ENCODE data around the gene NR4A1.

NR4A1 gene

GRCh38 chr12:52037248-52037861 lies 13.9 kb upstream of the NR4A1 start (continued):
- no peak for TF ChIP-seq HIC1 (tag by site-specific recombination; IDR thresholded peaks at IDR 0.05)
- no peak for TF ChIP-seq ZNF302 (tag by site-specific recombination; IDR thresholded peaks at IDR 0.05; ENCODE audit: low read depth)
- TF ChIP-seq ZNF335 (tag by site-specific recombination; conservative IDR thresholded peaks at IDR 0.05) = peak; percentile 48
- peak; percentile 65 for TF ChIP-seq GLIS1 (tag by site-specific recombination; IDR thresholded peaks at IDR 0.05)
- no peak for TF ChIP-seq PRDM2 (tag by site-specific recombination; IDR thresholded peaks at IDR 0.05; ENCODE audit: borderline replicate concordance)
- TF ChIP-seq ZIC2 (tag by site-specific recombination; IDR thresholded peaks at IDR 0.05) = peak; percentile 68
- TF ChIP-seq SP2 (tag by site-specific recombination; IDR thresholded peaks at IDR 0.05) = peak; percentile 23; the same call in 1 of the 2 replicates
- TF ChIP-seq ZBTB11 (tag by site-specific recombination; conservative IDR thresholded peaks at IDR 0.05; ENCODE audit: low read depth) = peak; percentile 42; the same call in 1 of the 2 replicates
- no peak for TF ChIP-seq ZBTB44 (tag by site-specific recombination; IDR thresholded peaks at IDR 0.05)
- TF ChIP-seq ZBTB20 (tag by site-specific recombination; IDR thresholded peaks at IDR 0.05) = peak; percentile 27; the same call in 1 of the 2 replicates
- peak; percentile 71 for TF ChIP-seq ZBTB26 (tag by site-specific recombination; optimal IDR thresholded peaks at IDR 0.05)
- TF ChIP-seq GLIS2 (tag by site-specific recombination; IDR thresholded peaks at IDR 0.05) = peak; percentile 87
- TF ChIP-seq KLF8 (tag by site-specific recombination; IDR thresholded peaks at IDR 0.05) = peak; percentile 40
- TF ChIP-seq KLF9 (tag by site-specific recombination; IDR thresholded peaks at IDR 0.05; ENCODE audit: low read depth) = peak; percentile 27; the same call in 1 of the 2 replicates
- TF ChIP-seq ZSCAN5A (tag by site-specific recombination; IDR thresholded peaks at IDR 0.05) = no peak
- TF ChIP-seq ZNF341 (tag by site-specific recombination; IDR thresholded peaks at IDR 0.05; ENCODE audit: low read depth) = peak; percentile 94
- TF ChIP-seq ZBTB48 (tag by site-specific recombination; IDR thresholded peaks at IDR 0.05) = peak; percentile 33; the same call in 1 of the 2 replicates
- peak; percentile 84 for TF ChIP-seq PATZ1 (tag by site-specific recombination; IDR thresholded peaks at IDR 0.05)
- TF ChIP-seq ZBTB7A (tag by site-specific recombination; IDR thresholded peaks at IDR 0.05; ENCODE audit: low read depth) = peak; percentile 8; the same call in 1 of the 2 replicates
